GM19099 (cell line): ENCODE data around the gene BGN.

Source experiments
- POLR2A ChIP-seq: IDR thresholded peaks from 3 replicates; pipeline ENCODE4 v1.6.1; 2011; ENCODE audit warnings: low read depth; ENCODE audit not compliant: insufficient read length; ENCODE audit errors: extremely low read depth

Gene BGN

DNA sequence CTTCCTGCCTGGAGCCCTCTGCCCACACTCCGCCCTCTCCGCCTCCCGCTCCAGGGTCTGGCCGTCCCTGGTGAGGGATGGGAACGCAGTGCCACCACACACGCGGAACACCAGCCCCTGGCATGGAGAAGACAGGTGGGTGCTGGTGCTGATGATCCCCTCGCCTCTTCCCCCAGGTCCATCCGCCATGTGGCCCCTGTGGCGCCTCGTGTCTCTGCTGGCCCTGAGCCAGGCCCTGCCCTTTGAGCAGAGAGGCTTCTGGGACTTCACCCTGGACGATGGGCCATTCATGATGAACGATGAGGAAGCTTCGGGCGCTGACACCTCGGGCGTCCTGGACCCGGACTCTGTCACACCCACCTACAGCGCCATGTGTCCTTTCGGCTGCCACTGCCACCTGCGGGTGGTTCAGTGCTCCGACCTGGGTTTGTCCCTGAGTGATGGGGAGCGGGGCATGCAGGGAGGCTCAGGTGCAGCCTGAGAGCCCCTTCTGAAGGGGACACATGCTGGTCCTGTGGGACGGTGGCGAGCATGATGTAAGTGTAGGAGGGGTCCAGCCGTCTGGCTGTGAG is 9.8 kb downstream of the BGN start:
- no peak for TF ChIP-seq POLR2A

GRCh38 chrX:153505361-153505760 is 10.6 kb downstream of the BGN start:
- no peak for TF ChIP-seq POLR2A

GRCh38 chrX:153507484-153508178 is 12.9 kb downstream of the BGN start:
- TF ChIP-seq POLR2A, result no peak

DNA sequence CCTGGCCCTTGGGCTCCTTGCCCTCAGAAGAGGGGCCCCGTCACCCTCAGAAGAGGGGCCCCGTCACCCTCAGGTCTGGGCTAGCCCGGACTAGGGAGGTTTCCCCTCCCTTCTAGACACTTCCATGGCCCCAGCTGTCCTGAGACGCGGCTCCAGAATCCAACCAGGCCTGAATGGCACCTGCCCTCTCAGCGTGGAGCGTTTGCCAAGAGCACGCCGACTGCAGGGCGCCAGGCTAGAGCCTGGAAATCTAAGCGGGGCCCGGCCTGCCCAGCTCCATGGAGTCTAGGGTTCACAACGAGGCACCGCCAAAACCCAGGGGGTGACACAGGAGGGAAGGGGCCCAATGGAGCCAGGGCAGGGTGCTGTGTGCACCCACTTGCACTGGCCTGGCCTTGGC is 14.8 kb downstream of the BGN start:
- no peak for TF ChIP-seq POLR2A

DNA sequence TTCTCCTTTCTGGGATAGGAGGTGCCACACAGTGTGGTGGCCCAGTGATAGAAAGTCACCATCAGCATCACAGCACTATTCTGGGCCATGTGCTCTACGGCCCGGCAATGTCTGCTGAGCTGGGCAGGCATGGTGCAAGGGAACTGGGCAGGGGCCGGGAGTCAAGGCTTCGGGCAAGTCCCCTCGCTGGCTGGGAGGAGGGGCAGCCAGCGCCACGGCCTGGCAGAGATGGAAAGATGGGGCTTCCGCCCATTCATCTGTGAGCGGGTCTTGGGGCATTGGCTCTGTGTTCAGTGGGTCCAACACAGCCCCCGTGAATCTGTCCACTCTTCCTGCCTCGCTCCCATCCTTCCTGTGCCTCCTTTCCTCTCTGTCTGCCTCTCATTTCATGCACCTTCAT is 15.6 kb downstream of the BGN start:
- no peak for TF ChIP-seq POLR2A

GRCh38 chrX:153511784-153512500 is 17.2 kb downstream of the BGN start:
- no peak for TF ChIP-seq POLR2A

GRCh38 chrX:153512501-153512893 is 17.7 kb downstream of the BGN start:
- TF ChIP-seq POLR2A, result no peak

DNA sequence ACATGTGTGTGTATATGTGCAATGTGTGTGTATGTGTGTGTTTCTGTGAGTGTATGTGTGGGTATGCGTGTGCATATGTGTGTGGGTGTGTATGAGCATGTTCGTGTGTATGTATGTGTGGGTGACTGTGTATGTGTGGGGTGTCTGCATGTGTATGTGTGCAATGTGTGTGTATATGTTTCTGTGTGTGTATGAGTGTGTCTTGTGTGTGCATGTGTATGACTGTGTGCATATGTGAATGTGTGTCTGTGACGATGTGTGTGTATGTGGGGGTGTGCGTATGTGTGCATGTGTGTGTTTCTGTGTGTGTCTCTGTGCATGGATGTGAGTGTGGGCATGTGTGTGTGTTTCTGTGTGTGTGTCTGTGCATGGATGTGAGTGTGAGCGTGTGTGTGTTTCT is 18.5 kb downstream of the BGN start:
- TF ChIP-seq POLR2A, result no peak

DNA sequence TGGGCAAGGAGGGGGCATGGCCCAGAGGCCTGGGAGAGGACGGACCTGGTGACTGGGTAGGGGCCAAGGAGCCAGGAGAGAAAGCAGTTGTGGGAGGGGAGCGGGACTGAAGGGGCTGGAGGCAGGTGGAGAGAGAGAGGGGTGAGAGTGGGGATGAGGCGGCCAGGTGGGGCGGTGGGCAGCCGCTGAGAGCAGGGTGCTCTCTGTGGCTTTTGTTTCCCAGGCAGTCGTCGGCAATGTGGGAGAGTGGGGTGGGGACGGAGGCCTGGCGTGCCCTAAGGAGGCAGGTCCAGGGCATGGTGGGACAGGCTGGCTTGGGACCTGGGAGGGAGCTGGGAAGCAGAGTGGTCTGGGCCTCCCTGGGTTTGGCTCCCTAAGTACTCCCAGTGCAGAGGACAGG is 19.5 kb downstream of the BGN start:
- no peak for TF ChIP-seq POLR2A

- no peak for TF ChIP-seq POLR2A
Observed at GRCh38 chrX:153515435-153515834, 20.7 kb downstream of the BGN start.

- TF ChIP-seq POLR2A, result no peak
Observed at GRCh38 chrX:153516073-153516472, 21.3 kb downstream of the BGN start.

- no peak for TF ChIP-seq POLR2A
Observed at GRCh38 chrX:153517423-153517822, 22.6 kb downstream of the BGN start, which contains the start of gene ATP2B3. Gene ATP2B3, plus strand, starts transcription at chrX:153517642. Its CDS starts 18,606 bp downstream, at chrX:153536248.

- no peak for TF ChIP-seq POLR2A
Observed at GRCh38 chrX:153517946-153518834, 23.4 kb downstream of the BGN start.

DNA sequence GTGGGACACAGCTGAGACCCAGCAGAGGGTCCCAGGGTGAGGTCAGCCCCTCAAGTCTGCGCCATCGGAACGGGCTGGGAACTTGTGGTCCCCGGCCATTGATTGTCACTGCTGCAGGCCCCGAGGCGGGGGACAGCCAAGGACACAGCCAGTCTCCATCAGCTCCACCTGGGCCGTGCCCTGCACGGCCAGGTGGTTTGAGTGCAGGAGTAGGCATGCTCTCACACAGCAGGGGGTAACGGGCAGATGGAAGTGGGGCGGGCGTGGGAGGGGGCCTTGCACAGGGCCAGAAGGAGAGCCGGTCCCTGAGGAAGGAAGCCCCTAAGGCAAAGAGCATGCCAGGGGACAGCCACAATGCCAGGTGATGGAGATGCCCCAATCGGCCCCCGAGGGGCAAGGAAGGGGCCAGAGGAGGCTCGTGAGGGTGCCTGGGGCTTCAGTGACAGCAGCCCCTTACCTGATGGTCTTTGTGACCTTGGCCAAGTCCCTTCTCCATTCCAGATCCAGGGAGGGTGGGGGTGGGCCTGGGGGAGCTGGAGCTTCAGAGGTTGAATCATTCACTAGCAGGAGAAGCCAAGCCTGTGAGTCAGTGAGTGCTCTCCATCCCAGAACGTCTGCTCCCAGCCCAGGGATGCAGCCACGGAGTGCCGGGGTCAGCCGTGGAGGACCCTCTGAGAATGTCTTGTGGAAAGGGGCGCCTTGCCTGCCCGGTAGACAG is 24.9 kb downstream of the BGN start:
- TF ChIP-seq POLR2A, result no peak
